ENCODE results near the gene POU6F2.

DNA sequence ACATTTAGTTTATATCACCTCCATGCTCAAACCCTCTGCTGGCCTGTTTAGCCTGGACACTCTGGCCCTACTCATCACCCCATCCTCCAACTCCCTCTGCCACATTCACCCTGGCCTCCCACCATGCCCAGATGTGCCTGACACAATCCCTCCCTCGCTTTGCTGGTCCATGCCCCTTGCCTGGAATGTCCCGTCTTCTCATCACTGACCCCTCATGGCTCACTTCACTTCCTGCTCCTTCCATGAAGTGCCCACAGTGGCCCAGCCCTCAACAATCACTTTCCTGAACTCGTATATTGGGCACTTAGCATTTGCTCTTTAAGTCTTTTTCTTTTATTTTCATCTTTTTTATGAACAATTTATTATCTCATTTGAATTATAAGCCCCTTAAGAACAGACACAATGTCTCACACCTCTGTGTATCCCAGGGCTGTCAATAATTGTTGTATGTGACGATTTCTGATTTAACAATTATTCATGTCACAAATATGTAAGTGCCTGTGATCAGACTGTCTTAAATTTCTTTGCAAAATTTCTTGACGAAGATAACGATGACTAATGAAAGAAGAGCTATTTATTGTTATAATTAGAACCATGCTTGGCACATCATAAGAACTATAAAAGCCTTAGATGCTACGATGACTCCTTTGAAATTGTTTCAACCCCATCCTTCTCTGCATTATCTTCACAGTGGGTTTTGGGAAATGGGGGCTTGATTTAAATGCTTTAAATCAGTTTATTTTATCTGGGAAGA is 378.6 kb downstream of the POU6F2 start:
- TF ChIP-seq, protein P1, sequence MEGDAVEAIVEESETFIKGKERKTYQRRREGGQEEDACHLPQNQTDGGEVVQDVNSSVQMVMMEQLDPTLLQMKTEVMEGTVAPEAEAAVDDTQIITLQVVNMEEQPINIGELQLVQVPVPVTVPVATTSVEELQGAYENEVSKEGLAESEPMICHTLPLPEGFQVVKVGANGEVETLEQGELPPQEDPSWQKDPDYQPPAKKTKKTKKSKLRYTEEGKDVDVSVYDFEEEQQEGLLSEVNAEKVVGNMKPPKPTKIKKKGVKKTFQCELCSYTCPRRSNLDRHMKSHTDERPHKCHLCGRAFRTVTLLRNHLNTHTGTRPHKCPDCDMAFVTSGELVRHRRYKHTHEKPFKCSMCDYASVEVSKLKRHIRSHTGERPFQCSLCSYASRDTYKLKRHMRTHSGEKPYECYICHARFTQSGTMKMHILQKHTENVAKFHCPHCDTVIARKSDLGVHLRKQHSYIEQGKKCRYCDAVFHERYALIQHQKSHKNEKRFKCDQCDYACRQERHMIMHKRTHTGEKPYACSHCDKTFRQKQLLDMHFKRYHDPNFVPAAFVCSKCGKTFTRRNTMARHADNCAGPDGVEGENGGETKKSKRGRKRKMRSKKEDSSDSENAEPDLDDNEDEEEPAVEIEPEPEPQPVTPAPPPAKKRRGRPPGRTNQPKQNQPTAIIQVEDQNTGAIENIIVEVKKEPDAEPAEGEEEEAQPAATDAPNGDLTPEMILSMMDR (IDR thresholded peaks at IDR 0.05; ENCODE audit: low read depth, low read length, poor library complexity, severe bottlenecking) = no peak
- no peak for TF ChIP-seq EZH2phosphoT487 (IDR thresholded peaks at IDR 0.05; ENCODE audit: borderline replicate concordance, low read length)

All from DOHH2 (cell line).